GM21360 (cell line): Measurements from ENCODE around the gene DHX9.
"Not testable (repeated sequence)": the region's sequence is repeated elsewhere in the genome, so short reads cannot be mapped to it uniquely, and the experiment has no call there.

Experiments used
- ATAC-seq: cut with Tn5 transposase; IDR thresholded peaks from one replicate; pipeline ENCODE4 v1.9.1; 2021; ENCODE audit warnings: mild to moderate bottlenecking, moderate library complexity; ENCODE audit not compliant: unreplicated experiment

DHX9 gene

DNA sequence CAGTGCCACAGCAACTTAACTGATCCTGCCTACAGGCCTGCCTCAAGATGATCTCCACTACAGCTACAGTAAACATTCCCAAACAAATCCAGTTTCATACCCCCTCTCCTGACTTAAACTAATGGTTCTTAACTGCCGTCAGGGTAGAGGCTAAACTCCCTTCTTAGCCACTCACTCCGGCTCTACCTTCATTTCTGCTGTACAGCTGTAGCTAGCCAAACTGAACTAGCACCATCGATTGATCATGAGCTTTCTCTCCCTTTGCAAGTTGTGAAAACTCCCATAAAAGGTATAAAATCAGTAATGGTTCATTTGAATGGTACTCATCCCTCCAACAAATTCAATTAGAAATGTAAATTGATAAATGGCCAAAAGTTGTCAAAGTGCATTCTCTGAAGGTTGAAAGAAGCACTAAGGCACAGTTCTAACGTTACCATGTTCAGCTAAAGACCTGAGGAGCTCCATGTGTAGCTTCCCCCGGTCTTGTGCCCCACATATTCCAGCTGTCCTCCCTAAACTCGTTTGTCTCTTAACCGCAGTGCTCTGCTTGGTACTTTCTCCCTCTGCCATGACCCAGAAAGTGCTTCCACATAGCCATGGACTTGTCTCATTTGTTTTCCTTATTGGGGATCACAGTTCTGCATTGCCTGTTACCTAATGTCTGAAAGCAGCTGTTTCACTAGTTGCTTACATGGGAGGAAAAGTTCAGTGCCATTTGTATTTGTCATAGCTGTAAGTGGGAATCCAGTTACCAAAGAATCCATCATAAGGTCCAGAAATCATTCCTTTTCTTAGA, 49.8 kb downstream of the DHX9 start:
- ATAC-seq: no peak

DNA sequence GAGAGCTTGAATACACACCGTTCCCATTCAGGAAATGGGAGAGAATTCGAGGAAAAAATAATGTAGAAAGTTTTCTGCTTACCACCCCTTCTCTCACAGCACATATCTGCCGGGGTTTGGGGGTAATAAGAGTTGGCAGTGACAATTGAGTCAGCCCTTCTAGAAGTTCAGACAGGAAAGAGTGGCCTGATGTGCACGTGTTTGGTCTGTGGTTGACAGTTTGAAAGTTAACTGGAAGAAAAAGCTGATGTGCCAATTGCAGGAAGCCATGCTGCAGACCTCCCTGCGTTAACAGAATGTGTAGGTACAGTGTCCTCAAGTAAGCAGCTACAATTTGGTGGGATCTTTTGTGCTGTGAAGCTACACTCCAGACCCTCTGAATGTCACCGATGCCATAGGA, 50.9 kb downstream of the DHX9 start:
- ATAC-seq: no peak

DNA sequence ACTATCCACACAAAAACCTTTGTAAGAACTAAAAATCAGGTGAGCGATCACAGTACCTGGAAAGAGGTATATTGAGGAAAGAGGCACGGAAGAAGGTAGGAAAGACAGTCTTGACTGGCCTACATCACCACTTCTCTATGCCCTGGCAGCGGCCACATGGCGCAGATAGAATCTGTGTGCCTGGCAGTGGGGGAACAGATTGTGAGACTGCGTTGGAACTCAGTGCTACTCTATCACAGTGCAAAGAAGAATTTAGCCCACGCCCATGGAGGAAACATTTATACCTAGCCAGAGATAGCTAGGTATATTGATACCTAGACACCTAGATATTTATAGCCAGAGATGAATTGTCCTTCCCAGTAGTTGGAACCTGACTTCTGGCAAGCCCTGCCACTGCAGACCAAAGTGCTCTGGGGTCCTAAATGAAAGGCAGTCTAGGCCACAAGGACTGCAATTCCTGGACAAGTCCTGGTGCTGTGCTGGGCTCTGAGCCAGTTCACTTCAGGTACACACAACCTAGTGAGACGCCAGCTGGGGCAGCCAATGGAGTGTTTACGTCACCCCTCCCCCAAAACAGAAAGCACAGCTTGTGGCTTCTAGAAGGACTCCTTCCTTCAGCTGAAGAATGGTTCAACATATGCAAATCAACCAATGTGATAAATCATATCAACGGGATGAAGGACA, 51.9 kb downstream of the DHX9 start:
- no peak for ATAC-seq

DNA sequence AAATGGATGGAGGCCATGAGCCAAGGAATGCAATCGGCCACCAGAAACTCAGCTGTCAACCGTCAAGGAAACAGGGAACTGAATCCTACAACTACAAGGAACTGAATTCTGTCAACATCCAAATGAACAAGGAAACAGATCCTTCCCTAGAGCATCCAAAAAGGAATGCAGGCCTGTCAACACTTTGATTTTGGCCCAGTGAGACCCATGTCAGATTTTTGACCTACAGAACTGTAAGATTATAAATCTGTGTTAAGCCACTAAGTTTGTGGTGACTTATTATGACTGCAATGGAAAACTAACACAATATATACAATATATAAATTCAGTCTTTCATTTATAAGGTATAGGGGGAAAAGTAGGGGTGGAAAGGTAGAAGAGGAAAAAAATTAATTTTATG, 58.5 kb downstream of the DHX9 start:
- ATAC-seq: no peak

DNA sequence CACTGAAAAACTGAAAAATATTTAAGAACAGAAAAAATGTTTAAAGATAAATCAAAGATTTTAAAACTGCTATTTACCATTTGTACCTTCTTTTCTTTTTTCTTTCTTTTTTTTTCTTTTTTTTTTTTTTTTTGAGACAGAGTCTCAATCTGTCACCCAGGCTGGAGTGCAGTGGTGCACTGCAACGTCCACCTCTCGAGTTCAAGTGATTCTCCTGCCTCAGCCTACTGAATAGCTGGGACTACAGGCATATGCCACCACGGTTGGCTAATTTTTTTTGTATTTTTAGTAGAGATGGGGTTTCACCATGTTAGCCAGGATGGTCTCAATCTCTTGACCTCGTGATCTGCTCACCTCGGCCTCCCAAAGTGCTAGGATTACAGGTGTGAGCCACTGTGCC, 62.8 kb downstream of the DHX9 start:
- ATAC-seq: not testable (repeated sequence)

DNA sequence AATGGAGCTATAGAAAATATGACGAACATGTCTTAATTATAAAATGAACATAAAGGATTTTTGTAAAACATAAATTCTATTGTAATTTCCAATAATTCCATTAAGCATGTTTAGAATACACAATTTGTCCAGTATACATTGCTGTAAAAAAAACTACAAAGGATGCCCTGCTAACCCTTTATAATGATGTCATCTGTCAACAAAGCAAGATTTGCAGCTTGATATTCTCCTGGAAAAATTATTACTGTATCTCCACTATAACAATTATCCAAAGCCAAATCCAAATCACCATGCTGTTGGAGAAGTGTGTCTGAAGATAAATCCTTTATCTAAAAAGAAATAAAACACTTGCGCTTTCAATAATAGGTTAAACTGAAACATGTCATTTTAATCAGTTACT, 66.2 kb downstream of the DHX9 start:
- ATAC-seq: no peak

DNA sequence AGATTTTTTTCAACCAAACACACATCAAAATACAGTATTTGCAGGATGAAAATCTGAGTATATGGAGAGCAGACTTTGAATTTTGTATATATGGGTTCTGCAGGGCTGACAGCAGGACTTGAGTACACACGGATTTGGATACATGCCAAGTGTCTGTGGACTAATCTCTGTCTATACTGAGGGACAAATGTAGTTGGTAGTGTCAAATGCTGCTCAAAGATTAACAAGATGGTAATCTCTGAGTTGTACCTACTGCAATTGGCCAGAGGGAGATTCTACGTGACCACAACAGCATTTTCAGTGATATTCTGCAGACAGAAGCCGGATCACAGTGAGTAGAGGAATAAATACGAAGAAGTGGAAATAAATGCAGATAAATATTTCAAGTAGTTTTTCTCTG, 70.4 kb downstream of the DHX9 start:
- ATAC-seq: no peak

DNA sequence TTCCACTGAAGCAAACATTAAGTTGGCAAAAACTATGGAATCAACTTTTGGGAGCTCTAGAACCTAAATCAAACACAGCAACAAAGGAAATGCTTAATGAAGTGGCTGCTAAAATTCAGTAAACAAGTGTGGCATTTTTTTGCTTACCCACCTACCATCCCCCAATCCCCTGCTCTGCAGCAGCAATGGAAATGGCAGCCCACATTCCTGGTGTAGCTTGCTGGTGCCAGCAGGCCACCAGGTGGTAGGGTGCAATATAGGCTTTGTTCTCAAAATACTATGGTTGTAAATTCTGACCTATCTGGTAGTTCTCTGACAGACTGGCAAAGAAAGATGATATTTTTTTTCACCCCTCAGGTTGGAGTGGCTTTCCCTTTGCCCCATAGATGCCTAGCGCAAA, 71.0 kb downstream of the DHX9 start:
- no peak for ATAC-seq

DNA sequence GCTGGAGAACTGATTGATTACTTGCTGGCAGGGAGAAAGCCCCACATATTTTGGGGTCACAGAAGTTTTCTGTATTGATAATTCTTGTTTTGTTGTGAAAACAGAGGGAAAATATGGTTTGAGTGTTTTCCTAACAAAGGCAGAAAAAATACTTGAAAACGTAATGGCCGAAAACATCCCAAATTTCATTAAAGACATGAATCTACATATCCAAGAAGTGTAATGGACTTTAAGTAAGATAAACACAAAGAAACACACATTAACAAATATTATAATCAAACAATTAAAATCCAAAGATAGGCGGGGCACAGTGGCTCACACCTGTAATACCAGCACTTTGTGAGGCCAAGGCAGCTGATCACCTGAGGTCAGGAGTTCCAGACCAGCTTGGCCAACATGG, 74.3 kb downstream of the DHX9 start:
- ATAC-seq: no peak

DNA sequence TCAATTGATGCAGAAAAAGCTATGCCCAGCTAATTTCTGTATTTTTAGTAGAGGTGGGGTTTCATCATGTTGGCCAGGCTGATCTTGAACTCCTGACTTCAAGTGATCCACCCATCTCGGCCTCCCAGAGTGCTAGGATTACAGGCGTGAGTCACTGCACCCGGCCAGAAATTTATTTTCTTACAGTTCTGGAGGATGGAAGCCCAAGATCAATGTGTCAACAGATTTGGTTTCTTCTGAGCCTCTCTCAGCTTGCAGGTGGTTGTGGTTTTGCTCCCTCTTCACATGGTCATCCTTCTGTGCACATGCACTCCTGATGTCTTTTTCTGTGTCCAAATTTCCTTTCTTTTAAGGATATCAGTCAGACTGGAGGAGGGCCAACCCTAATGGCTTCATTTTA, 78.2 kb downstream of the DHX9 start:
- ATAC-seq: no peak

DNA sequence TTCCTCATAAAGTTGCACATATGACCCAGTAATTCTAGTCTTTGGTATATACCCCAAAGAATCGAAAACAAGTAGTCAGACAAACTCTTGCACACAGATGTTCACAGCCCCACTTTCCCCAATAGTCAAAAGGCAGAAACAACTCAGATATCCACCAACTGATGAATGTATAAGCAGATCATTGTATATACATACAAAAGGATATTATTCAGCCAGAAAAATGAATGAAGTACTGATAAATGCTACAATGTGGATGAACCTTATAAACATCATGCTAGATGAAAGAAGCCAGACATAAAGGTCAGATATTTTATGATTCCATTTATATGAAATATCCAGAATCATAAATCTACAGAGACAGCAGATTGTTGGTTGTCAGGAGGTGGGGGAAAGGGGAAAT, 86.5 kb downstream of the DHX9 start:
- no peak for ATAC-seq

DNA sequence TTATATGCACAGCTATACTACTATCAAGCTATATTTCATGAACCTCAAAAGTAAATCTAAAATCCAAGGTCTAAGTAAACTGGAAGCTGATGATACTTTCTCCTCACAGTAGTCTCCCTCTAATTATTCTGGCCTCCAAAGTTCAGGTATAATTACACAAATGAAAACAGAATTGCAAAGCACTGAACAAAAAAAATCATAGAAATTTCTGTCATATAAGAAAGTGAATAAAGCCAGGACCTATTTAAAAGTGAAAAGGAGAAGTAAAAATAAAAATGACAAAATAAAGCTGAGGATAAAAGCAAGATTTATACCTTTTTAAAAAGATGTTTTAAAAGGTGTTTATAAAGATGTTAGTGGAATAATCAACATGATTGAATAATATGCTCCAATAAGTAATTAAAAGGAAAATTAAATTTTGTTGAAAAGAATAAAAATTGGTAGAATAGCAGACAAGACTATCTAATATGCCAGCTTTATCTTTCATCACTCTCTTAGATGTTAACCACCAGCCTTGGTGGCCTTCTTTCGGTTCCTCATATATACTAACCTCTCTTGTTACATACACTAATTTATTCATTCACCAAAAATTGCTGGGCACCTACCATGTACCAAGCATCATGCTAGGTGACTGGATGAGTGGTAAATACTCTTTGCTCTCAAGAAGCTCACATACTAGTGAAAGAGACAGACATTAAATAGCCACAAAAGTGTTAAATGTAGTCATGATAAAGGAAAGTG, 88.7 kb downstream of the DHX9 start:
- no peak for ATAC-seq

DNA sequence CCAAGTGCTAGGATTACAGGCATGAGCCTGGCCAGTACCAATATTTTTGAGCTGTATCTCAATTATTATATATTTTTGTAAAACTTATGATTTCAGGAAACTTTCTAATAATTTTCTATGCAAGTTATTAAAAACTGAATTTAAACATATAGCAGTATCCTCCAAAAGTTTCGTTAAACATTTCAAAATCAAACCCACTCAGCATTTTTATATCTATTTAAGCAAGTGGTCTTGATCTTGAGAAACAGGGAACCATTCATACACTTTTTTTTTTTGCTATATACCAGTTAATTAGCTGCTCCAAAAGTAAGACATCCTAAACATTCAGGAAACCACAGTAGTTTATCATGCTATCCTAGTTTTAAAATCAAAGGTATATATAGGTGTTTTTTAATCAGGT, 91.8 kb downstream of the DHX9 start:
- no peak for ATAC-seq

DNA sequence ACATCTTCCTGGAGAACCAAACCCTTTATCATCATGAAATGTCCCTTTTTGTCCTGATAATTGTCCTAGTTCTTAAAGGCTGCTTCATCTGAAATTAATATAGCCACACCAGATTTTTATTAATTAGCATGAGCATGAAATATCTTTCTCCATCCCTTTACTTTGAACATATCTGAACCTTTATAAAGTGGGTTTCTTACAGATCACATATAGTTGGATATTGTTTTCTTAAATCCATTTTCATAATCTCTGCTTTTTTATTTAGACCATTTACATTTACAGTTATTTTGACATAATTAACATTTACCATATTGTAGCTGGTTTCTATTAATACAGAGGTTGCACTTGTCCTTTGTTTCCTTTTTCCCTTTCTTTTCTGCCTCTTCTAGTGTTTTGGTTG, 96.6 kb downstream of the DHX9 start:
- no peak for ATAC-seq
